Upper lobe of left lung (tissue), 4 donors: Measurements from ENCODE around the gene EIF5A.

ENCODE experiments used
- EP300 ChIP-seq, 4 donors: sonication (generic); formaldehyde crosslinking; IDR thresholded peaks; one replicate each; pipeline ENCODE4 v1.5.1; 2017; ENCODE audit warnings: antibody characterized with exemption in 4 of 4, control low read depth in 2 of 4
- POLR2A ChIP-seq, 4 donors: fragments of 450-650 bp; IDR thresholded peaks; one replicate each; pipeline ENCODE4 v1.5.1; 2016 to 2017; ENCODE audit warnings: antibody characterized with exemption in 4 of 4, mild to moderate bottlenecking in 2 of 4
- TF ChIP-seq, protein P1 (sequence below), 6 experiments: fragments of 450-650 bp in 4 of 6; fragments of 200-600 bp in 2 of 6; sonication (generic) in 2 of 6; IDR thresholded peaks; one replicate each; pipeline ENCODE4 v1.5.1; 2016 to 2019; ENCODE audit warnings: antibody characterized with exemption in 6 of 6

DNA sequence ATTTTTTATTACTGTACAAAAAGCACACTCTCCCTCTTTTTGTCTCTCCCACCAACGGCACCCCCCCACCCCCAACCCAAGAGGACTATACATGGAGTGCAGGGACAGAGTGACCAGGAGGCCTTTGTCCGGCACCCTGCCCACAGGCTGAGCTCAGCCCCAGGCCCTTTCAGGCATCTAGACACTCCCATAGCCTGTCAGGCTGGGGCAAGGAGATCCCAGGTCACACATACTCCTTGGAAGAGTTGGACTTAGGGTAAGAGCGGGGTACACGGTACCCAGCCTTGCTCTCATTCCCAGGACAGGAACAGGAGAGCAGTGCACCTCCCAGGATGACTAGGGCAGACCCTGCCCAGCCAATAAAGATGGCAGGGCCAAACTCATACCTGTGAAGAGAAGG lies 47.3 kb upstream of the EIF5A start:
- TF ChIP-seq, protein P1, sequence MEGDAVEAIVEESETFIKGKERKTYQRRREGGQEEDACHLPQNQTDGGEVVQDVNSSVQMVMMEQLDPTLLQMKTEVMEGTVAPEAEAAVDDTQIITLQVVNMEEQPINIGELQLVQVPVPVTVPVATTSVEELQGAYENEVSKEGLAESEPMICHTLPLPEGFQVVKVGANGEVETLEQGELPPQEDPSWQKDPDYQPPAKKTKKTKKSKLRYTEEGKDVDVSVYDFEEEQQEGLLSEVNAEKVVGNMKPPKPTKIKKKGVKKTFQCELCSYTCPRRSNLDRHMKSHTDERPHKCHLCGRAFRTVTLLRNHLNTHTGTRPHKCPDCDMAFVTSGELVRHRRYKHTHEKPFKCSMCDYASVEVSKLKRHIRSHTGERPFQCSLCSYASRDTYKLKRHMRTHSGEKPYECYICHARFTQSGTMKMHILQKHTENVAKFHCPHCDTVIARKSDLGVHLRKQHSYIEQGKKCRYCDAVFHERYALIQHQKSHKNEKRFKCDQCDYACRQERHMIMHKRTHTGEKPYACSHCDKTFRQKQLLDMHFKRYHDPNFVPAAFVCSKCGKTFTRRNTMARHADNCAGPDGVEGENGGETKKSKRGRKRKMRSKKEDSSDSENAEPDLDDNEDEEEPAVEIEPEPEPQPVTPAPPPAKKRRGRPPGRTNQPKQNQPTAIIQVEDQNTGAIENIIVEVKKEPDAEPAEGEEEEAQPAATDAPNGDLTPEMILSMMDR (IDR thresholded peaks at IDR 0.05) = no peak
- no peak for TF ChIP-seq POLR2A (IDR thresholded peaks at IDR 0.05)
- no peak for TF ChIP-seq EP300 (IDR thresholded peaks at IDR 0.05)
